Subcutaneous adipose tissue (tissue), 4 donors: ENCODE results near the gene CHRNE. TPM values are rescaled to one million over a fixed set of nuclear protein-coding genes. Genes with fewer than 3 reads are reported as not detected.

Experiments used
- CTCF ChIP-seq: fragments of 450-650 bp; IDR thresholded peaks from one replicate; pipeline ENCODE4 v1.5.1; 2016; ENCODE audit warnings: low read depth, mild to moderate bottlenecking, control low read depth, antibody characterized with exemption, moderate library complexity
- total RNA-seq, 4 donors: library from RNA; depleted of rRNA; stranded (reverse); fragments of >200 nt; gene quantifications; one replicate each; pipeline ENCODE4 v1.1.0, GENCODE V29; 2016

The CHRNE gene
- total RNA-seq, 4 donors from 2014 or later: 0.34 to 0.94 (median 0.46) TPM

- TF ChIP-seq CTCF: no peak
Observed at GRCh38 chr17:4858882-4859260, 44.0 kb downstream of the CHRNE start.

- no peak for TF ChIP-seq CTCF
Observed at GRCh38 chr17:4858068-4858881, 44.6 kb downstream of the CHRNE start.

GRCh38 chr17:4856937-4857314 is 46.0 kb downstream of the CHRNE start:
- no peak for TF ChIP-seq CTCF

GRCh38 chr17:4856271-4856936 is 46.5 kb downstream of the CHRNE start:
- no peak for TF ChIP-seq CTCF

GRCh38 chr17:4854111-4854681 is 48.7 kb downstream of the CHRNE start:
- no peak for TF ChIP-seq CTCF

GRCh38 chr17:4853208-4853671 is 49.7 kb downstream of the CHRNE start:
- no peak for TF ChIP-seq CTCF

GRCh38 chr17:4852567-4853207 is 50.2 kb downstream of the CHRNE start:
- no peak for TF ChIP-seq CTCF
